ENCODE measurements around the gene ZNF177.

- TF ChIP-seq CTCF (IDR thresholded peaks at IDR 0.05), result no peak
- no peak for TF ChIP-seq POLR2A (IDR thresholded peaks at IDR 0.05)
These were observed 8.2 kb upstream of the ZNF177 start for GRCh38 chr19:9354651-9355050.

Data from lower leg skin (tissue), 3 donors.